T-helper 1 cell treated with Interleukin-12 subunit alpha and Interleukin-12 subunit beta and Interleukin-4 antibody, amounts not matched to agents 30 μg/mL and 1 μg/mL, for 36 hours (primary cell): ENCODE data around the gene SRP14.
A peak's percentile ranks its signal among the peaks of the same experiment; 100 is the strongest.
"Not testable (repeated sequence)": the region's sequence is repeated elsewhere in the genome, so short reads cannot be mapped to it uniquely, and the experiment has no call there.

Experiments
- H3K27ac Mint-ChIP-seq: one replicate; pipeline ENCODE4 v1.8.0; 2021; ENCODE audit warnings: mild to moderate bottlenecking, mixed read lengths
- H3K27me3 Mint-ChIP-seq: one replicate; pipeline ENCODE4 v1.8.0; 2021; ENCODE audit warnings: low read depth, mixed read lengths
- H3K36me3 Mint-ChIP-seq: one replicate; pipeline ENCODE4 v1.8.0; 2021; ENCODE audit warnings: low read depth, mixed read lengths
- H3K4me1 Mint-ChIP-seq: one replicate; pipeline ENCODE4 v1.8.0; 2021; ENCODE audit warnings: low read depth, mixed read lengths
- H3K4me3 Mint-ChIP-seq: one replicate; pipeline ENCODE4 v1.8.0; 2021; ENCODE audit warnings: mild to moderate bottlenecking, moderate library complexity, mixed read lengths
- H3K9me3 Mint-ChIP-seq: one replicate; pipeline ENCODE4 v1.8.0; 2021; ENCODE audit warnings: mixed read lengths

Gene SRP14

DNA sequence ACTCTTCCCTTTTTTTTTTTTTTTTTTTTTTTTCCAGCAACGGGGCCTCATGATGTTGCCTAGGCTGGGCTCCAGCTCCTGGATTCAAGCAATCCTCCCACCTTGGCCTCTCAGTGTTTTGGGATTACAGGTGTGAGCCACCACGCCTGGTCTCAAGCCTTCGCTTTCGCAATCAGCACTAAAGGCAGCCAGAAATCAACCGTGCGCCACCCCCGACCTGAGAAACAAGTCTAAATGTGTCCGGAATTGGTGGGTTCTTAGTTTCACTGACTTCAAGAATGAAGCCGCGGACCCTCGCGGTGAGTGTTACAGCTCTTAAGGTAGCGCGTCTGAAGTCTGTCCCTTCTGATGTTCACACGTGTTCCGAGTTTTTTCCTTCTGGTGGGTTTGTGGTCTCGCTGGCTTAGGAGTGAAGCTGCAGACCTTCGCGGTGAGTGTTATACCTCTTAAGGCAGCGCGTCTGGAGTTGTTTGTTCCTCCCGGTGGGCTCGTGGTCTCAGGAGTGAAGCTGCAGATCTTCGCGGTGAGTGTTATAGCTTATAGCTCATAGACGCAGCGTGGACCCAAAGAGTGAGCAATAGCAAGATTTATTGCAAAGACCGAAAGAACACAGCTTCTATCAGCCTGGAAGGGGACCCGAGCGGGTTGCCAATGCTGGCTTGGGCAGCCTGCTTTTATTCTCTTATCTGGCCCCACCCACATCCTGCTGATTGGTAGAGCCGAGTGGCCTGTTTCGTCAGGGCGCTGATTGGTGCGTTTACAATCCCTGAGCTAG is 34.9 kb upstream of the SRP14 start:
- not testable (repeated sequence) for H3K36me3 Mint-ChIP-seq, H3K4me3 Mint-ChIP-seq, H3K4me1 Mint-ChIP-seq, H3K9me3 Mint-ChIP-seq, H3K27ac Mint-ChIP-seq, H3K27me3 Mint-ChIP-seq

DNA sequence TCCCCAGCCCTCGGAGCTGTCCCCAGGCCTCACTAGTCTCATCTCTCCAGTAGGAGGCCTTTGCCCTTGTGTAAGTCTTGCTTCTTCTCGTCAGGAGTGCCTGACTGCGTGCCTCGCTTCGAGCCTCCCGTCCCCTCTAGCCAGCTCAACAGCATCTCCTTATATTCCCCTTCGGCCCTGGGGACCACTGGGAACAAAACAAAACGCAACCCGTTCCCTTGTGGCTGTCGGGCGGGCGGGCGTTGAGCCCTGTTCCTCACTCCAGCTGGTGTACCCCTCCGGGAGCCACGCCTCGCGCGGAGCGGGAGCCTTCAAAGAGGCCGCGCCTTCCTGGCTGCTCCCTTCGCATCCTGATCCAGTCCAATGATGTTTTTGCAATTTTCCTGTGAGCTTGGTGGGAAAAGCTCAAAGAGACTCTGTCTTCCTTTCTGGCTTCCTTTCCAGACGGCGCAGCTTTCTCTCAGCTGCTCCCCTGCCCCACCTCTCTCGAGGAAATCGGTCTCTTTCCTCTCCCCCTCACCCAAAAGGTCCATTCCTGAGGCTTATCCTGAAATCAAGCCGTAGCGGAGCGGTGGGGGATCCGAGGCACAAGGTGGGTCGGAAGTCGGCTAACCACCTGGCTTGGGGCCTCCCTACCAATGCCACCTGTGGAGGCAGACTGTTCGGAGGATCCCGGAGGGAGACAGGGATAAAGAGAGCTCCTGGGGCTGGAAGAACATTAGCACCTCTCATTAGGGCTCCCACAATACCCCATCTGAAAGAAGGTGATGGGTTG is 33.4 kb upstream of the SRP14 start:
- no peak overlapping the region for H3K4me3 Mint-ChIP-seq
- no peaks in the 10 kb centered on the region for H3K36me3 Mint-ChIP-seq
- H3K27ac Mint-ChIP-seq, result no peak overlapping the region
- H3K27me3 Mint-ChIP-seq, result no peaks in the 10 kb centered on the region
- peaks cover 2% of the 10 kb centered on the region for H3K4me1 Mint-ChIP-seq
- H3K9me3 Mint-ChIP-seq, result no peaks in the 10 kb centered on the region

DNA sequence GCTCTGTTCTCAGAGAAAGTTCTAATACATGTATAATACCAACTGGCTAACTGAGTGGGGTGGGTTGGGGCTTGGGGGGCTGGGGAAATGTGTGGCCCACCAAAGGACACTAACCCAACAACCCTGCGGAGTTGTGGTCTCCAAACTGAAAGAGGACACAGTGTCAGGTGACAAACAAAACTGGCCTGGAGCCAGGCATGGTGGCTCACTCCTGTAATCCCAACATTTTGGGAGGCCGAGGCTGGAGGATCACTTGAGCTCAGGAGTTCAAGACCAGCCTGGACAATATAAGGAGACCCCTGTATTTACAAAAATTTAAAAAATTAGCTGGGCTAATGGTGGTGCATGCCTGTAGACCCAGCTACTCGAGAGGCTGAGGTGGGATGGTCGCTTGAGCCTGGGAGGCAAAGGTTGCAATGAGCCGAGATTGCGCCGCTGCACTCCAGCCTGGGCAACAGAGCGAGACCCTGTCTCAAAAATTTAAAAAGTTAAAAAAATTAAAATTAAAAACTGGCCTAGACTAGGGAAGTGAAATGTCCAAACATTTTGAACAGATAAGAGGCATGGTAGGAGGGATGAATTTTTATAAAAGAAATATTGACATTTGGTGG is 31.7 kb upstream of the SRP14 start:
- H3K27ac Mint-ChIP-seq, result no peak overlapping the region
- peaks cover 2% of the 10 kb centered on the region for H3K4me1 Mint-ChIP-seq
- no peaks in the 10 kb centered on the region for H3K9me3 Mint-ChIP-seq
- H3K4me3 Mint-ChIP-seq, result no peak overlapping the region
- H3K36me3 Mint-ChIP-seq, result peaks cover under 1% of the 10 kb centered on the region
- no peaks in the 10 kb centered on the region for H3K27me3 Mint-ChIP-seq

- no peaks in the 10 kb centered on the region for H3K27me3 Mint-ChIP-seq
- peaks cover 3% of the 10 kb centered on the region for H3K4me1 Mint-ChIP-seq
- no peak overlapping the region for H3K4me3 Mint-ChIP-seq
- H3K27ac Mint-ChIP-seq, result no peak overlapping the region
- H3K36me3 Mint-ChIP-seq, result peaks cover 4% of the 10 kb centered on the region
- H3K9me3 Mint-ChIP-seq, result no peaks in the 10 kb centered on the region
Measured at GRCh38 chr15:40070166-40070557, 31.2 kb upstream of the SRP14 start.

DNA sequence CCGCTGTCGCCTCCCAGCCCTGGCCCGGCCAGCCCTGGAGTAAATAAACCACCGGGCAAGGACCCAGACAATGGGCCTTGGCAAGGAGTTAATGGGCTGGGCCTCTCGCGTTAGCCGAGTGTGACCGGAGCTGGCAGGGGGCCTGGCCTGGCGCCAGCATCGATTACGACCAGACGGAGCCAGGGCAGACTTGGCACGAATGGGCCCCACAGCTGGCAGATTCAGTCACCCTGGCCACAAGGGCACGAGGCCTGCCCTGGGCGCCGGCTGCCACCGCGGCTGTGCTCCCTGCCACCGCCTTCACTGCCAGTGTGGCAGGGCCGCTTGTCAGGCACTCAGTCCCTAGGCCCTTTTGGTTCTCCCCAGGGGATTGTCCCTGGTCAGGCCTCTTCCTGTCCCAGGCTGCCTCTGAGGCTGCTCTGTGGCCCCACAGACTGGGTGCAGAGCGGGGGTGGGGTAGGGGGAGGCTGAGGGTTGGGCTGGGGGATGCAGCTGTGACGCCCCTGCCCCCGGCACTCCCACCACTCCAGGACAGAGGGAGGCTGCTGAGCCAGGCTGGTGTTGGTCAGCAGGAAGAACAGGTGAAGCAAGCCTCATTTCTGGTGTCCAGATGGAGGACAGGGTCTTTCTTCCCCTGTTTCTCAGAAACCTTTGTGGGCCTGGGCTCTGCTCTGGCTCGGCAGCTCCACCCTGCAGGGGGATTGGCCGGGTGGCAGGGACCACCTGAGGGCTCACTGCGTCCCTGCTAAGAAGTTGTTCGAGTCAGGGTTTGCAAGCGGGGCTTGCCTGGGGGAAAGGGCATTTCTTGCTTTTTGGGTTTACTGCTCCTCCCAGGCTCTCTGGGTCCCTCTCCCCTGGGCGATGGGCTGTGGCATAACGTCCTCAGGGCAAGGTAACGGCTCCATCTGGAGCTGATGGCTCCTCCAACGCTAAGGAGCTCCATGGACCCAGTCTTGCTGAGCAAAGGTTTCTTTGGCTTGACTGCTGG is 30.5 kb upstream of the SRP14 start:
- no peak overlapping the region for H3K27ac Mint-ChIP-seq

GRCh38 chr15:40067921-40068624 is 29.1 kb upstream of the SRP14 start:
- H3K27me3 Mint-ChIP-seq, result no peaks in the 10 kb centered on the region
- H3K4me1 Mint-ChIP-seq, result peaks cover 16% of the 10 kb centered on the region
- H3K27ac Mint-ChIP-seq, result no peak overlapping the region
- no peaks in the 10 kb centered on the region for H3K9me3 Mint-ChIP-seq
- H3K4me3 Mint-ChIP-seq, result no peak overlapping the region
- H3K36me3 Mint-ChIP-seq, result peaks cover 8% of the 10 kb centered on the region

More for the DNA sequence above, 30.5 kb upstream of the SRP14 start:
- peaks cover 10% of the 10 kb centered on the region for H3K4me1 Mint-ChIP-seq
- no peaks in the 10 kb centered on the region for H3K9me3 Mint-ChIP-seq
- H3K36me3 Mint-ChIP-seq, result peaks cover 4% of the 10 kb centered on the region
- H3K27me3 Mint-ChIP-seq, result no peaks in the 10 kb centered on the region
- no peak overlapping the region for H3K4me3 Mint-ChIP-seq

DNA sequence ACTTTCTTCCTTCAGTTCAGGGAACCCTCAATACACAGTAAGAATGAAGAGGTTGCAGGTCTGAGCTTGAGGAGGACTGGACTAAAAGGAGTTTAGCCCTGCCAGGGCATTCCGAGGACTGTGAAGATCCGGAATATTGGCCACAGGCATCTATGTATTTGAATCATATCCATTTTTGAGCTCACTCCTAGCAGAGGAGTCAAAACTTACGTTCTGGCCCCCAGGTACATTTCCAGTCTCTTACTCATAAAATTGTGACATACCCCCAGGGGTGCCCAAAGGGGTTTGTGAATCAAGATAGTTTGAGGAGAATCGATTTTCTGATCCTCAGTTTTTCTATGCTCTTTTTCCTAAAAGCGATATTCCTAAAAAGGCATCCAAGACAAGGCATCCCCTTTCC is 27.6 kb upstream of the SRP14 start:
- Mint-ChIP-seq H3K27me3 (no peaks in the 10 kb centered on the region), H3K4me3 (no peak overlapping the region), H3K27ac (no peak overlapping the region), H3K36me3 (peaks cover 8% of the 10 kb centered on the region), H3K9me3 (no peaks in the 10 kb centered on the region), H3K4me1 (peaks cover 16% of the 10 kb centered on the region)

DNA sequence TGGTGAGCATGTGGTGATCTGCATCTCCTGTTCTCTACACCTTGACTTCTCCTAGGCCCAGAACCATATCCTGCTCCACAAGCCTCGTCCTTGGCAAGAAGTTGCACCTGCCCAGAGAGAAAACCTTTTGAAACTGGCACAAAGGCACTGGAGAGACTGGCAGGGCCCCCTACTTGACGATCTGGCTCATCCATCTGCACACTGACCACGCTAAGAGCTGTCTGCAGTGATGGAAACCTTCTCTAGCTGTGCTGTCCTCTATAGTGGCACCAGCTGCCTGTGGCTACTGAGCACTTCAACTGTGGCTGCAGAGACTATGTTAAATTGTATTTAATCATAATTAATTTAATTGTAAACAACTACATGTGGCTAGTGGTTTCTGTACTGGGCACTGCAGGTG is 26.2 kb upstream of the SRP14 start:
- Mint-ChIP-seq H3K4me3 (no peak overlapping the region), H3K4me1 (peaks cover 16% of the 10 kb centered on the region), H3K27ac (peak overlapping the region; percentile 21), H3K9me3 (no peaks in the 10 kb centered on the region), H3K36me3 (peaks cover 11% of the 10 kb centered on the region), H3K27me3 (no peaks in the 10 kb centered on the region)

- peaks cover 11% of the 10 kb centered on the region for H3K36me3 Mint-ChIP-seq
- peaks cover 16% of the 10 kb centered on the region for H3K4me1 Mint-ChIP-seq
- no peaks in the 10 kb centered on the region for H3K27me3 Mint-ChIP-seq
- H3K9me3 Mint-ChIP-seq, result no peaks in the 10 kb centered on the region
- H3K4me3 Mint-ChIP-seq, result peak overlapping the region; percentile 33
- peak overlapping the region; percentile 72 for H3K27ac Mint-ChIP-seq
Measured at GRCh38 chr15:40064231-40064894, 25.4 kb upstream of the SRP14 start.

DNA sequence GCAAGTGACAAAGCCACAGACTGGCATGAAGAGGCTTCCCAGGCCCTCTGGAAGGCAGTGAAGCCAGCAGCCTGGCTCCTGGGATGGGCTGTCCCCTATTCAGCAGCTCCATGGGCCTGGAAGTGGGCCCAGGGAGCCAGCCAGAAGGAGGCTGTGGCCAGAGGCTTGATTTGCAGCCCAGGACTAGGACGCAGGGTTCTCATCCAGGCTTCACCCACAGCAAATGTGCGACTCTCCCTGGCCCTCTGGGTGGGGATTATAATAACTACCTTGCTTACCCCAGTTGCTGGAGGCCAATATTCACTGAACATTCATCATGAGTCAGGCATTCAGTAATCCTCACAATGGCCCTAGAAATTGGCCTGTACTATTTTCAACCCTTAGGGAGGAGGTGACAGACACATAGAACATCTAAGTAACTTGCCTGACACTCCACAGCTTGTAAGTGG is 24.6 kb upstream of the SRP14 start:
- Mint-ChIP-seq H3K36me3 (peaks cover 12% of the 10 kb centered on the region), H3K4me3 (no peak overlapping the region), H3K27me3 (no peaks in the 10 kb centered on the region), H3K4me1 (peaks cover 18% of the 10 kb centered on the region), H3K27ac (peak overlapping the region; percentile 72), H3K9me3 (no peaks in the 10 kb centered on the region)

DNA sequence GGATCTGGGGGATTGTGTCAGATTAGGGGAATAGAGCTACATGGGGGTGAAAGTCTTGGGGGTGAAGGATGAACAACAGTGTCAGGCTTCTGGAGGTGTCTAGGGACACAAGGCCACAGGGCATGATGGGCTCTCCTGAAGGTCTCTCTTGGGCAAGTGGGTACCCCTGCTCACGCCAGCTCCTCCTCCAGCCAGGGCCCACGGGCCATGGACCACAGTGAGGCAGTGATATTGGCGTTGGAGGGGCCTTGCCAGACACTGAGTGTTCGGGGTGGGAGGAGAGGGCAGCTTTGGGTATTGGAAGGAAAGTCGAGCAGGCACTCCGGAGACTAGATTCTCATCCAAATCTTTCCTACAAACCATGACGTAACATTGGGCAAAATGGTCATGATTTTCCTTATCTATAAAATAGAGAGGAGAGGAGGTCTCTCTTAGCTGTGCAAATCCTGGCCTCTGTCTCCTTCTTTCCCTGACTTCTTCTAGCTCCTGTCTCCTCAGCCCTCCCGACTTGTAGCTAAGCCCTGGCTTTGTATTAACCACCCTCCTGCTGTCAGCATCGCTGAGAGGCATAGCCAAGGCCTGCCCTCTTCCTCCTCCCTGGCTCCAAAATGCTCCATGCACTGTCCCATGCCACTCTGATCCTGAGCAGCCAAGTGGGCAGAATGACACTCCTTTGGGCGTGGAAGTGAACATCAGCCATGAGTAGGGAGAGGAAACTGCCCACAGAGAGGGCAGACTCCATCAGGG is 24.0 kb upstream of the SRP14 start:
- peaks cover 24% of the 10 kb centered on the region for H3K4me1 Mint-ChIP-seq
- H3K27me3 Mint-ChIP-seq, result no peaks in the 10 kb centered on the region
- no peak overlapping the region for H3K4me3 Mint-ChIP-seq
- H3K9me3 Mint-ChIP-seq, result no peaks in the 10 kb centered on the region
- H3K36me3 Mint-ChIP-seq, result peaks cover 17% of the 10 kb centered on the region
- no peak overlapping the region for H3K27ac Mint-ChIP-seq

DNA sequence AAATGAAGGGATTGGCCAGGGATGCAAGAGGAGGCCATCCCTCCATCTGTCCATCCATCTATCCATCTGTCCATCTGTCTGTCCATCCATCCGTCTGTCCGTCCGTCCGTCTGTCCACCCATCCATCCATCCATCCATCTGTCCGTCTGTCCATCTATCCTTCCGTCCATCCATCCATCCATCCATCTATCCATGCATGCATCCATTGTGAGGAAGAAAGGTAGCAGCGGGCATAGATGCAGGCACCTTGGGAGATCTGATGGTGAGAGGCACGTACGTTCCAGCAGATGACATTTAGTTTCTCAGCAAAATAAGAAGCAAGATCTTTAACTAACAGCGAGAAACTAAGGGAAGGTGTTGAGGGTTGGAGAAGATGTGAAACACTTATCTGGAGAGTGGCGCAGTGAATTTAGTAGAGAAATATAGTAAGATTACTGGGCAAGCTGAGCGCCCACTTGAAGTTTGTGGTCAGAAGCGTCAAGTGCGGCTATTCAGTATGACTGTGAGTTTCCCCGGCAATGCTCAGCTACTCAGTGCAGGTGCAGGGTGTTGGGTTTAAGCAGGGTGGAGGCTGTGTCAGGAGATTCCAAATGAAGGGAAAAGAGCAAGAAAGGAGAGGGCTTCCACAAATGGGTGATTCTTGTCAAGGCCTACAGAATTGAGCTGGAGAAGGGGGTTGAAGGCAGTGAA is 22.4 kb upstream of the SRP14 start:
- H3K27ac Mint-ChIP-seq, result no peak overlapping the region
- no peaks in the 10 kb centered on the region for H3K9me3 Mint-ChIP-seq
- H3K4me3 Mint-ChIP-seq, result no peak overlapping the region
- peaks cover 26% of the 10 kb centered on the region for H3K4me1 Mint-ChIP-seq
- H3K36me3 Mint-ChIP-seq, result peaks cover 19% of the 10 kb centered on the region
- no peaks in the 10 kb centered on the region for H3K27me3 Mint-ChIP-seq
